K562 (cell line): ENCODE results near the gene ILKAP. TPM values are rescaled to one million over a fixed set of nuclear protein-coding genes. Genes with fewer than 3 reads are reported as not detected.
A peak's percentile ranks its signal among the peaks of the same experiment; 100 is the strongest.

Experiments
- ATAC-seq: fragments of 200-7000 bp; cut with Tn5 transposase; 3 replicates; pipeline ENCODE4 v1.9.1; 2020; ENCODE audit warnings: moderate library complexity
- BruUV-seq: library from RNA; stranded (reverse); fragments of 400-500 nt; replicated peaks from 2 replicates; lab custom pipeline; 2021; lab: Mats Ljungman, UMichigan
- CTCF ChIA-PET: fragments of 300-600 bp; formaldehyde crosslinking; extraction: SDS; loops from one replicate; lab custom pipeline; 2021; ENCODE audit warnings: low intra/inter-chr PET ratio; lab: Yijun Ruan, JAX
- POLR2A ChIA-PET: fragments of 300-600, 350-650 bp; sonication (Branson Sonifier 250); formaldehyde crosslinking; extraction: SDS; loops from one replicate; lab custom pipeline; 2021; ENCODE audit warnings: antibody characterized with exemption, inconsistent platforms; lab: Yijun Ruan, JAX
- DNase-seq, 4 experiments: peaks; one replicate each; pipeline versions ENCODE4 v3.0.0 to v3.0.0-alpha.2; 2011 to 2018; ENCODE audit warnings: low spot score in 3 of 4, mixed read lengths in 3 of 4; ENCODE audit errors: extremely low read depth in 1 of 4
- FAIRE-seq: peaks from 2 replicates; lab custom pipeline; 2011; peaks lifted over from hg19 to GRCh38; lab: Jason Lieb, UNC
- H2AFZ ChIP-seq: 2 replicates; pipeline ENCODE4 v1.6.0; 2011; ENCODE audit warnings: low read depth, low read length, control low read depth, inconsistent platforms
- H3K27ac ChIP-seq: fragments of 200-600 bp; 3 replicates; pipeline ENCODE4 v1.8.0; 2011; ENCODE audit warnings: low read depth, mild to moderate bottlenecking, control low read depth, inconsistent platforms, low read length, moderate library complexity, mixed read lengths; ENCODE audit errors: extremely low read depth
- H3K27me3 ChIP-seq, 2 experiments: fragments of 300-600 bp in 1 of 2; 2 replicates in 1 of 2; 3 replicates in 1 of 2; pipeline versions ENCODE4 v1.6.0 to v1.8.0; 2011; ENCODE audit warnings: inconsistent platforms in 2 of 2, low read length in 2 of 2, mild to moderate bottlenecking in 1 of 2, mixed read lengths in 1 of 2, moderate library complexity in 1 of 2; ENCODE audit not compliant: control insufficient read depth in 2 of 2, insufficient read depth in 2 of 2
- H3K36me3 ChIP-seq: fragments of 300-600 bp; 3 replicates; pipeline ENCODE4 v1.8.0; 2011; ENCODE audit warnings: mild to moderate bottlenecking, low read length, inconsistent platforms; ENCODE audit not compliant: control insufficient read depth, insufficient read depth
- H3K4me1 ChIP-seq, 2 experiments: fragments of 200-600 bp in 1 of 2; replicated peaks in 1 of 2; 2 replicates in 1 of 2; 3 replicates in 1 of 2; pipeline versions ENCODE4 v1.5.1 to v1.8.0; 2011; ENCODE audit warnings: inconsistent platforms in 2 of 2, low read length in 2 of 2, mild to moderate bottlenecking in 1 of 2, mixed read lengths in 1 of 2, moderate library complexity in 1 of 2; ENCODE audit not compliant: control insufficient read depth in 2 of 2, insufficient read depth in 2 of 2
- H3K4me2 ChIP-seq: 2 replicates; pipeline ENCODE4 v1.6.1; 2011; ENCODE audit warnings: low read length, control low read depth, inconsistent platforms, mixed read lengths; ENCODE audit not compliant: insufficient read depth
- H3K4me3 ChIP-seq: fragments of 200-600 bp; sonication (generic), shearing (Covaris generic); 2 replicates; pipeline ENCODE4 v1.5.1; 2016; ENCODE audit warnings: control low read depth, inconsistent platforms
- H3K79me2 ChIP-seq: fragments of 200-600 bp; 3 replicates; pipeline ENCODE4 v1.8.0; 2011; ENCODE audit warnings: low read length, inconsistent platforms; ENCODE audit not compliant: control insufficient read depth, insufficient read depth
- H3K9ac ChIP-seq, 2 experiments: 2 replicates each; pipeline versions ENCODE4 v1.6.0 to v1.6.1; 2011; ENCODE audit warnings: low read depth in 2 of 2, low read length in 2 of 2, control low read depth in 1 of 2, inconsistent platforms in 1 of 2, mild to moderate bottlenecking in 1 of 2, mixed read lengths in 1 of 2; ENCODE audit not compliant: insufficient read depth in 1 of 2
- H3K9me1 ChIP-seq: one replicate; pipeline ENCODE4 v1.6.0; 2011; ENCODE audit warnings: inconsistent platforms, mild to moderate bottlenecking, low read length, moderate library complexity; ENCODE audit not compliant: control insufficient read depth, insufficient read depth
- H3K9me3 ChIP-seq: replicated peaks from 2 replicates; pipeline ENCODE4 v1.5.1; 2011; ENCODE audit warnings: low read depth, low read length, inconsistent platforms; ENCODE audit not compliant: control insufficient read depth, insufficient read depth
- H4K20me1 ChIP-seq: replicated peaks from 2 replicates; pipeline ENCODE4 v1.6.1; 2011; ENCODE audit warnings: low read length, inconsistent platforms, mixed read lengths; ENCODE audit not compliant: control insufficient read depth, insufficient read depth
- ARID3A ChIP-seq: IDR thresholded peaks from 2 replicates; pipeline ENCODE4 v1.6.1; 2012; ENCODE audit warnings: low read depth, low read length, improper control_type of control experiment, borderline replicate concordance
- PRDM10 ChIP-seq: fragments of 450-650 bp; IDR thresholded peaks from 2 replicates; pipeline ENCODE4 v1.6.1; 2018; ENCODE audit not compliant: partially characterized antibody
- WGBS: fragments of 100-300 bp; shearing (Covaris generic); methylation state at CpG from one replicate; pipeline ENCODE4 v1.1.6; 2016; ENCODE audit warnings: low coverage, mixed read lengths; ENCODE audit not compliant: insufficient coverage; ENCODE audit errors: missing lambda C conversion rate; 5-methylcytosine and 5-hydroxymethylcytosine counted together
- in situ Hi-C: fragments of 300-500 bp; cut with MboI; formaldehyde crosslinking; loops from 4 replicates; pipeline ENCODE4 v1.15.0; 2018; ENCODE audit warnings: inconsistent platforms, mixed read lengths
- intact Hi-C: fragments of 100-400 bp; cut with micrococcal nuclease; formaldehyde crosslinking; loops from 2 replicates; pipeline ENCODE4 v1.14.2; 2022
- polyA plus RNA-seq, 8 experiments: library from polyadenylated mRNA; depleted of rRNA in 4 of 8; stranded (reverse) in 5 of 8; unstranded in 3 of 8; fragments of >200 nt; fragmentation: Nextera tagmentation in 2 of 8; fragmentation: Illumina TruSeq in 1 of 8; extraction: Ambion mirVana in 2 of 8; extraction: Trizol in 1 of 8; gene quantifications; 2 replicates each; pipeline versions ENCODE4 v1.2.1 to v1.2.3, GENCODE V29; 2011 to 2014; ENCODE audit warnings: inconsistent platforms in 1 of 8, missing spikeins in 1 of 8
- total RNA-seq, 7 experiments: library from RNA; depleted of rRNA in 6 of 7; stranded (reverse); fragments of >200 nt in 6 of 7; fragmentation: Illumina TruSeq in 2 of 7; extraction: Trizol in 2 of 7; gene quantifications; 2 replicates each; pipeline versions ENCODE4 v1.2.1 to v1.2.3, GENCODE V29; 2011 to 2021; ENCODE audit warnings: low replicate concordance in 1 of 7

ILKAP gene
- total and polyA plus RNA-seq, 9 of the 15 experiments (the other 6 are each of a cell fraction or from before 2014, with no cell fraction given): 3.1 to 43.9 (median 20.7) TPM

- H4K20me1 ChIP-seq: no peaks in the 10 kb centered on the region
- ATAC-seq: no peak
- H3K4me3 ChIP-seq: no peak overlapping the region
- no peak overlapping the region for H3K27ac ChIP-seq
- intact Hi-C loops: loop anchor here (10.0 kb wide), 1 partner anchor 278 kb away; the partner anchor contains the start of gene RAMP1
- H3K27me3 ChIP-seq: peaks cover 5 to 49% of the 10 kb centered on the region in 2 experiments; a peak in 4 of 5 replicates
- DNase-seq: no peak
- in situ Hi-C loops: no loop called here
- TF ChIP-seq PRDM10 (peak; percentile 8), ARID3A (no peak)
- no peak overlapping the region for H3K4me2 ChIP-seq
- CTCF ChIA-PET: no interaction called here
- no peak overlapping the region for H2AFZ ChIP-seq
- H3K4me1 ChIP-seq: peaks cover 0 to 45% of the 10 kb centered on the region in 2 experiments; a peak in 2 of 5 replicates
- H3K9me3 ChIP-seq: no peaks in the 10 kb centered on the region
- no peak overlapping the region; a peak in 1 of 4 replicates for H3K9ac ChIP-seq
- WGBS: 19% methylated on average over 16 of the region's 23 CpGs
- FAIRE-seq: no peak
- H3K79me2 ChIP-seq: no peaks in the 10 kb centered on the region
- no peaks in the 10 kb centered on the region for H3K9me1 ChIP-seq
- POLR2A ChIA-PET: interaction anchor here (0.7 to 1.1 kb wide), 2 partner anchors 12 to 30 kb away, joined by 3 read pairs; no protein-coding TSS in a partner anchor
- H3K36me3 ChIP-seq: no peaks in the 10 kb centered on the region
- no TSS peak for BruUV-seq
These were observed 70.7 kb downstream of the ILKAP start for GRCh38 chr2:238132463-238133450.
